ENCODE data around the gene SYNPO2.

DNA sequence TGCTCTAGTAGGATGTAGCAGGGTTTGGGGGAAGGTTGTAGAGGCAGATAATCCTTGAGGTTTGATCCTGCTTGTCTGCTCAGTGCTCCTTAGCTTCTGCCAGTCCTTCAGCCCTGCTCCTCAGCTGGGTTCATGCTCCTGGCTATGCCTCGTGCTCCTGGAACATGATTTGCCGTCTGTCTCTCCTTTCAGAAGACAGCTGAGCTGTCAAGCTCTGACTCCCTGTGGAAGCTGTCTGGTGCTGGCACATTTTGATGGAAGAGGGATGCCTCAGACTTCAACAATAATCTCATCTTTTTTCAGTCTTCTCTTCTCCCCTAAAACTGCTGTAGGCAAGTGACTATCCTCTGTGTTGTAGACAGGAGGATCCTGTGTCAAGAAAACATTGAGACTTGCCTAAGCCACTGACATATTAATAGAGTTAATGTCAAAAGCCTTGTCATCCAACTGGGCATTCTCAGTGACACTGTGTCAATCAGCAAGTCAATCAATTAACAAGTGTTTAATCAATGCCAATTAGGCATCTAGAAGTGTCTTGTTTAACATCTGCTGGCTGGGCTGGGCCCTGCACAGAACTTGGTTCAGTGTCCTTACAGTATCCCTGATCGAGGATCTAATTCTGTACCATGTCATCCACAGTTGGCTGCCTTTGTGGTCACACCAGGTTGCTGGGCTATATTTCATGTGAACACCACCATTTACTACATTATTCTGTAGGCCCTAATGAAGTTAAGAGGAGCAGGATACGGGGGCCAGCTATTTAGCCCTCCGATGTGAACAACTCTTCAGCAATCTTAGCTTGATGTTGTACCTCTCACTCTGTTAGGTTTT, 96.7 kb downstream of the SYNPO2 start:
- TF ChIP-seq CTCF (IDR thresholded peaks at IDR 0.05 in 4 of 5, conservative IDR thresholded peaks at IDR 0.05 in 1 of 5) (no peak), POLR2A (IDR thresholded peaks at IDR 0.05) (peak; percentile 64 to 84)

Measured in gastrocnemius medialis (tissue), 4 donors.